ENCODE measurements around the gene TNRC6B.

DNA sequence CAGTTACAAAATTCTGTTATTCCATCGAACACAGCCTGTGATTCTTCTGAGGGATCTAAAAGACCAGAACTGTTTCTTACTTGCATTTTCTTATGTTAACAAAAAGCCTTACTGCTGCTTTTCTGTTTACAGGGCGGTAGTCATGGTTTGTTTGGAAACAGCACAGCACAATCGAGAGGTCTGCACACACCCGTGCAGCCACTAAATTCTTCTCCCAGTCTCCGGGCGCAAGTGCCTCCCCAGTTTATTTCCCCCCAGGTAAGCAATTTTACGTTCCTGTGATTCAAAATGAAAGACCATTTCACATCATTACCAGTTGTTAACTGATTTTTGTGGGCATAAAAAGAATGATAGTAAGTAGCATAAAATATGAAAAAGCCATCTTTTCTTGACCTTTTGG is 107.8 kb downstream of the TNRC6B start:
- TF ChIP-seq EP300 (IDR thresholded peaks at IDR 0.05; ENCODE audit: low read depth in 2 of 2, low read length in 2 of 2) = no peak
- no peak for TF ChIP-seq EP300 (CRISPR knock-in tag; IDR thresholded peaks at IDR 0.05; ENCODE audit: borderline replicate concordance)
- TF ChIP-seq ZNF563 (CRISPR knock-in tag; IDR thresholded peaks at IDR 0.05) = no peak
- no peak for TF ChIP-seq POLR2A (IDR thresholded peaks at IDR 0.05; ENCODE audit: insufficient read depth in 1 of 2, low read depth in 2 of 2, low read length in 2 of 2)
- TF ChIP-seq ZNF263 (CRISPR knock-in tag; IDR thresholded peaks at IDR 0.05) = no peak
- TF ChIP-seq HNF4G (IDR thresholded peaks at IDR 0.05; ENCODE audit: borderline replicate concordance, low read depth, low read length) = no peak
- no peak for TF ChIP-seq HNF4G (CRISPR knock-in tag; IDR thresholded peaks at IDR 0.05; ENCODE audit: borderline replicate concordance, low read depth)
- TF ChIP-seq PAF1 (CRISPR knock-in tag; IDR thresholded peaks at IDR 0.05) = no peak
- TF ChIP-seq, protein P1, sequence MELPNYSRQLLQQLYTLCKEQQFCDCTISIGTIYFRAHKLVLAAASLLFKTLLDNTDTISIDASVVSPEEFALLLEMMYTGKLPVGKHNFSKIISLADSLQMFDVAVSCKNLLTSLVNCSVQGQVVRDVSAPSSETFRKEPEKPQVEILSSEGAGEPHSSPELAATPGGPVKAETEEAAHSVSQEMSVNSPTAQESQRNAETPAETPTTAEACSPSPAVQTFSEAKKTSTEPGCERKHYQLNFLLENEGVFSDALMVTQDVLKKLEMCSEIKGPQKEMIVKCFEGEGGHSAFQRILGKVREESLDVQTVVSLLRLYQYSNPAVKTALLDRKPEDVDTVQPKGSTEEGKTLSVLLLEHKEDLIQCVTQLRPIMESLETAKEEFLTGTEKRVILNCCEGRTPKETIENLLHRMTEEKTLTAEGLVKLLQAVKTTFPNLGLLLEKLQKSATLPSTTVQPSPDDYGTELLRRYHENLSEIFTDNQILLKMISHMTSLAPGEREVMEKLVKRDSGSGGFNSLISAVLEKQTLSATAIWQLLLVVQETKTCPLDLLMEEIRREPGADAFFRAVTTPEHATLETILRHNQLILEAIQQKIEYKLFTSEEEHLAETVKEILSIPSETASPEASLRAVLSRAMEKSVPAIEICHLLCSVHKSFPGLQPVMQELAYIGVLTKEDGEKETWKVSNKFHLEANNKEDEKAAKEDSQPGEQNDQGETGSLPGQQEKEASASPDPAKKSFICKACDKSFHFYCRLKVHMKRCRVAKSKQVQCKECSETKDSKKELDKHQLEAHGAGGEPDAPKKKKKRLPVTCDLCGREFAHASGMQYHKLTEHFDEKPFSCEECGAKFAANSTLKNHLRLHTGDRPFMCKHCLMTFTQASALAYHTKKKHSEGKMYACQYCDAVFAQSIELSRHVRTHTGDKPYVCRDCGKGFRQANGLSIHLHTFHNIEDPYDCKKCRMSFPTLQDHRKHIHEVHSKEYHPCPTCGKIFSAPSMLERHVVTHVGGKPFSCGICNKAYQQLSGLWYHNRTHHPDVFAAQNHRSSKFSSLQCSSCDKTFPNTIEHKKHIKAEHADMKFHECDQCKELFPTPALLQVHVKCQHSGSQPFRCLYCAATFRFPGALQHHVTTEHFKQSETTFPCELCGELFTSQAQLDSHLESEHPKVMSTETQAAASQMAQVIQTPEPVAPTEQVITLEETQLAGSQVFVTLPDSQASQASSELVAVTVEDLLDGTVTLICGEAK (IDR thresholded peaks at IDR 0.05) = no peak
- TF ChIP-seq, protein P1 (CRISPR knock-in tag; IDR thresholded peaks at IDR 0.05) = no peak
- no peak for TF ChIP-seq KLF9 (CRISPR knock-in tag; IDR thresholded peaks at IDR 0.05; ENCODE audit: low read depth)
- no peak for TF ChIP-seq TGIF2 (CRISPR knock-in tag; IDR thresholded peaks at IDR 0.05)
- no peak for TF ChIP-seq HMG20A (CRISPR knock-in tag; IDR thresholded peaks at IDR 0.05; ENCODE audit: borderline replicate concordance)
